OCI-LY3 (cell line): ENCODE results near the gene PTRH1.

Experiments used
- EZH2phosphoT487 ChIP-seq: fragments of 200-600 bp; shearing (Covaris generic); IDR thresholded peaks from 2 replicates; pipeline ENCODE4 v1.6.1; 2018; ENCODE audit warnings: antibody characterized with exemption, mixed run types, low read depth
- TF ChIP-seq, protein P1 (sequence below): fragments of 200-600, 300-600 bp; sonication (generic); IDR thresholded peaks from 2 replicates; pipeline ENCODE4 v1.5.1; 2014; ENCODE audit warnings: antibody characterized with exemption, low read length, low read depth

DNA sequence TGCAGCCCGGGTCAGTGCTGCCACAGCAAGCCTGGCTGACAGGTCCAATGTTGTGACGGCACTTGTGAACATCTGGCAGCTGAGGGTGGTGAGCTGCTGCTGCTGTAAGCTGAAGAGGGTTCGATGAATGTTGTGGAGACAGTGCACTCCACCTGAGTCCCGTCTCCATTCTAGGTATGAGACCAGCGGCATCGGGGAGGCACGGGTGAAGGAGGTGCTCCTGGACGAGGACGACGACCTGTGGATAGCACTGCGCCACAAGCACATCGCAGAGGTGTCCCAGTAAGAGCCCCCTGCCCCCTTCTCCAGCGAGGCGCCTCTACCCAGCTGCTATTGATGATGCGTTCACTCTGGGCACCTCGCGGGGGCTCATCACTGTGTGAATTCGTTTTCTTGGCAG, 47.6 kb downstream of the PTRH1 start:
- TF ChIP-seq, protein P1, sequence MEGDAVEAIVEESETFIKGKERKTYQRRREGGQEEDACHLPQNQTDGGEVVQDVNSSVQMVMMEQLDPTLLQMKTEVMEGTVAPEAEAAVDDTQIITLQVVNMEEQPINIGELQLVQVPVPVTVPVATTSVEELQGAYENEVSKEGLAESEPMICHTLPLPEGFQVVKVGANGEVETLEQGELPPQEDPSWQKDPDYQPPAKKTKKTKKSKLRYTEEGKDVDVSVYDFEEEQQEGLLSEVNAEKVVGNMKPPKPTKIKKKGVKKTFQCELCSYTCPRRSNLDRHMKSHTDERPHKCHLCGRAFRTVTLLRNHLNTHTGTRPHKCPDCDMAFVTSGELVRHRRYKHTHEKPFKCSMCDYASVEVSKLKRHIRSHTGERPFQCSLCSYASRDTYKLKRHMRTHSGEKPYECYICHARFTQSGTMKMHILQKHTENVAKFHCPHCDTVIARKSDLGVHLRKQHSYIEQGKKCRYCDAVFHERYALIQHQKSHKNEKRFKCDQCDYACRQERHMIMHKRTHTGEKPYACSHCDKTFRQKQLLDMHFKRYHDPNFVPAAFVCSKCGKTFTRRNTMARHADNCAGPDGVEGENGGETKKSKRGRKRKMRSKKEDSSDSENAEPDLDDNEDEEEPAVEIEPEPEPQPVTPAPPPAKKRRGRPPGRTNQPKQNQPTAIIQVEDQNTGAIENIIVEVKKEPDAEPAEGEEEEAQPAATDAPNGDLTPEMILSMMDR = no peak
- no peak for TF ChIP-seq EZH2phosphoT487
